Measurements from ENCODE around the gene GRM3. TPM values are rescaled to one million over a fixed set of nuclear protein-coding genes. Genes with fewer than 3 reads are reported as not detected.

Gene GRM3
- total and polyA plus RNA-seq, 2 of the 4 experiments (the other 2 are of a cell fraction), result not detected

GRCh38 chr7:86889501-86889900 is 245.8 kb downstream of the GRM3 start:
- Histone ChIP-seq H3K9me3 (ENCODE audit: control insufficient read depth, insufficient read depth, low read length) (no peaks in the 10 kb centered on the region), H2BK20ac (ENCODE audit: low read depth, low read length) (no peak overlapping the region), H2BK120ac (ENCODE audit: low read depth, low read length) (no peak overlapping the region), H2AK5ac (ENCODE audit: low read depth, low read length) (no peak overlapping the region), H4K5ac (ENCODE audit: low read depth, low read length) (no peak overlapping the region), H3K9ac (ENCODE audit: low read depth, low read length) (no peak overlapping the region), H4K20me1 (ENCODE audit: insufficient read depth, low read length) (no peaks in the 10 kb centered on the region), H3K4me1 (ENCODE audit: control insufficient read depth, insufficient read depth, low read length) (no peaks in the 10 kb centered on the region), H3K4ac (ENCODE audit: low read depth, low read length) (no peak overlapping the region), H3K23ac (ENCODE audit: low read depth, low read length) (no peak overlapping the region), H3K4me3 (ENCODE audit: insufficient read depth, low read depth, low read length) (no peak overlapping the region), H3K79me1 (ENCODE audit: low read depth in 1 of 2, low read length in 2 of 2) (no peaks in the 10 kb centered on the region), H3K27ac (ENCODE audit: insufficient read depth, low read length) (no peak overlapping the region), H4K91ac (ENCODE audit: insufficient read depth, low read depth, low read length) (no peak overlapping the region), H3K14ac (replicated peaks; ENCODE audit: low read depth, low read length) (no peak overlapping the region), H3K36me3 (ENCODE audit: control insufficient read depth, insufficient read depth, low read length) (no peaks in the 10 kb centered on the region), H3K9me1 (ENCODE audit: insufficient read depth, low read length) (no peaks in the 10 kb centered on the region), H3K27me3 (ENCODE audit: control insufficient read depth, insufficient read depth, low read length) (no peaks in the 10 kb centered on the region), H2AK9ac (replicated peaks; ENCODE audit: low read depth, low read length, poor library complexity) (no peak overlapping the region), H2BK15ac (ENCODE audit: low read depth, low read length) (no peak overlapping the region), H2AFZ (replicated peaks; ENCODE audit: low read length, poor library complexity) (no peak overlapping the region), H4K8ac (ENCODE audit: low read depth in 2 of 2, low read length in 2 of 2) (no peak overlapping the region), H3K18ac (ENCODE audit: low read depth, low read length) (no peak overlapping the region), H2BK5ac (ENCODE audit: low read depth, low read length, poor library complexity, severe bottlenecking) (no peak overlapping the region), H3K56ac (ENCODE audit: extremely low read depth, insufficient read depth, low read length) (no peak overlapping the region), H3K4me2 (ENCODE audit: low read depth, low read length) (no peak overlapping the region)
- in situ Hi-C loops (cut with MboI; ENCODE audit: low sequenced_read_pairs) (no loop called here), dilution Hi-C loops (cut with HindIII; ENCODE audit: low sequenced_read_pairs, unreplicated experiment) (no loop called here), intact Hi-C loops (cut with micrococcal nuclease) (no loop called here)
- ChIA-PET CTCF (no interaction called here), POLR2A (ENCODE audit: unreplicated experiment) (no interaction called here)
- no TSS peak for BruUV-seq (replicated peaks)
- DNase-seq (no peak), ATAC-seq (ENCODE audit: low read depth) (no peak)
- TF ChIP-seq USF2 (IDR thresholded peaks at IDR 0.05; ENCODE audit: low read depth, low read length) (no peak), MAFK (IDR thresholded peaks at IDR 0.05; ENCODE audit: low read depth, low read length) (no peak), FOS (IDR thresholded peaks at IDR 0.05; ENCODE audit: low read depth, low read length) (no peak), RCOR1 (IDR thresholded peaks at IDR 0.05; ENCODE audit: insufficient replicate concordance, low read length) (no peak)
- no CpG with 5 or more reads among the region's 3 CpGs for WGBS, 2 experiments (ENCODE audit: extremely low coverage in 2 of 2, insufficient read length in 1 of 2)
